Activated naive CD4-positive, alpha-beta T cell treated with Interleukin-2 at 50 U/mL for 16 hours (primary cell): ENCODE results near the gene ABCB8.
"Not testable (repeated sequence)": the region's sequence is repeated elsewhere in the genome, so short reads cannot be mapped to it uniquely, and the experiment has no call there.

Source experiments
- DNase-seq: peaks from one replicate; pipeline ENCODE4 v3.0.0-alpha.2; 2020

The ABCB8 gene

DNA sequence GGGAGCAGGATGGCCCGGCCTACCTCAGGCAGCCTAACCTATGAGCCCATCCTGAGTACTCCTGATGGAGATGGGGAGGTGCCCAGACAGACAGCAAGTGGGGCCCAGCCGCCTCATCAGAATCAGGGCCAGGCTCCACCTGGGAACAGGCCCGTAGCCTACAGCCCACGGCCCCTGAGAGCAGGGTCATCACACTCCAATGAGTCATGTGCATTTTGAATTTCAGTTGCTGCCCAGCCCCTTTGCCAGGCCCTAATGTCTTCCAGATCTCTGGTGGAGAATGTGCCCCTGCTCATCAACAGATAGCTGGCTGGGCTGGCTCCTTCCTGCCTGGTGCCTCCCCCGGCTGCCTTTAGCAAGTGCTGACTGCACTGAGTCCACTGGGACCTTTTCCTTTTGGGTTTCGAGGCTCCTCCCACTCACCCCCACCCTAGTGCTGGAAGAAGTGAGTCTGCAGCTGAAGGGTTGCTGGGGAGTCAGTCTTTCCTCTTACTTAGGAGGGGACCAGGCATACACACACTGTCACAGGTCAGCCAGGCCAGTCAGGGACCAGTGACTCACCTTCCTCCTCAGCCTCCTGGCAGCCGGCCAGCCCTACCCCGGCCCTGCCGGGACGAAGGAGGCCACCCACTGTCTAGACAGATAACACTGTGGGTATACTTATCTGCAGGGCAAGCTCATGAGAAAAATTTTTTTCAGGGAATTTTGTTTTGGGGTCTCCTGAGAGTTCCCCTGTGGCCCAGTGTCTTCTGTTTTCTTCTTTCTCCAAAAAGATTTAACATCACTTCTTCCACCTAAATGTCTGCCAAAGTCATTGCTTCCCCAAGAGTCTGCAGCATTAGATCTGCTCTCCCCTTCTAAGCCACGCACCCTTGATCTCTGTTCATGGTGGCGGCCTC is 10.9 kb downstream of the ABCB8 start:
- peak; percentile 80 for DNase-seq

DNA sequence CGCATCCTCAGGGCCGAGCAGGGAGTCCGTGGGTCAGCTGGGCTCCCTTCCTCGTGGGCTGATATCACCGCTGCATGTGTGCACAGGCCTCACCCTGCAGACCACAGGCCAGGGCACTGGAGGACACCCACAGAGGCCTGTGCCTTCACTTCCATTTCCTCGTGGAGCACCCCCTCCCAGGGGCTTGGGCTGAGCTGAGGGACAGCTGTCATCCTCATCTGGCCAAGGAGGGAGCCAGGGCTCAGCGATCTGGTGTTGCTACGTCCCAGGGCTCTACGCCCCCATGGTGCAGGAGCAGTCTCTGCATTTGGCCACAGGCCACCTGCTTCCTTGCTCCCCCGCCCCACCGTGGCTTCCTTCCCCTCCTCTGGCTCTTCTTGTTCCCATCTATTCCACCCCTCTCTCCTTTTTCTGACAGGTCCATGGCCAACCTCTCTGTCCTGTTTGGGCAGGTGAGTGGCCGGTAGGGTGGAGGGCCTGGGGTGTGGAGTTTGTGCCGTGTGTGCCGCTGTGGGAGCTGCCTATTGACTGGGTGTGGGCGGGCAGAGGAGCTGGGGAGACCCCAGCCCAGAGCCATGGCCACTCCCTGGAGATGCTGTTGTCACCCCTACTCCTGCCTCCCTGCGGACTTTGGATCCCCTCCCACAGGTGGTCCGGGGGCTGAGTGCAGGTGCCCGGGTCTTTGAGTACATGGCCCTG is 11.7 kb downstream of the ABCB8 start:
- DNase-seq = no peak

DNA sequence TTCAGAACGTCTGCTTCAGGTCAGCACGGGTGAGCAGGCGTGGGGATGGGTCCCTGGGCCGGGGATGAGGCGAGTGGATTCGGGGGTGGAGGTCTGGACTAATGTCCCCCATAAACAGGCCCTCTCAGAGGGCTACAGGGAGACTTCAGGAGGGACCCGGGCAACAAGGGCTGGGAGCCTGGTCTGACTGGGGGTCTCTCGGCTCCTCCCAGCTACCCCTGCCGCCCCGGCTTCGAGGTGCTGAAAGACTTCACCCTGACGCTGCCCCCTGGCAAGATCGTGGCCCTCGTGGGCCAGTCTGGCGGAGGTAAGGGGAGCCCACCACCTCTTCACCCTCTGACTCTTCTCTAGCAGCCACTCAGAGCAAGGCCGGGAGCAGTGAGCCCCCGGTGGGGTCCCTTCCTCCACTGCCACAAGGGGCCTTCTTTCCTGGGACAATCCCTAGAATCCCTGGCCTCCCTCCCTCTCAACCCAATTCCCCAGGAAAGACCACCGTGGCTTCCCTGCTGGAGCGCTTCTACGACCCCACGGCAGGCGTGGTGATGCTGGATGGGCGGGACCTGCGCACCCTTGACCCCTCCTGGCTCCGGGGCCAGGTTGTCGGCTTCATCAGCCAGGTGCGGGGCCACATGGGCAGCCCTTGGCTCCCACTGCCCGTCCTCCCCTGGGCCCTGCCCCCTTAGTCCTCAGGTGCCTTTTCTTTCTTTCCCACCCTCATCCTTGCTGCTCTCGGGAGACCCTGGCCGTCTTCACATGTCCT is 12.5 kb downstream of the ABCB8 start:
- DNase-seq = no peak

DNA sequence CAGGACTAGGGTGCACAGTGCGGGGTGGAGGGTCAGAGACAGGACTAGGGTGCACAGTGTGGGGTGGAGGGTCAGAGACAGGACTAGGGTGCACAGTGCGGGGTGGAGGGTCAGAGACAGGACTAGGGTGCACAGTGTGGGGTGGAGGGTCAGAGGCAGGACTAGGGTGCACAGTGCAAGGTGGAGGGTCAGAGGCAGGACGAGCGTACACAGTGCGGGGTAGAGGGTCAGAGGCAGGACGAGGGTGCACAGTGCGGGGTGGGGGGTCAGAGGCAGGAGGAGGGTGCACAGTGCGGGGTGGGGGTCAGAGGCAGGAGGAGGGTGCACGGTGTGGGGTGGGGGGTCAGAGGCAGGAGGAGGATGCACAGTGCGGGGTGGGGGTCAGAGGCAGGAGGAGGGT is 15.2 kb downstream of the ABCB8 start:
- not testable (repeated sequence) for DNase-seq

DNA sequence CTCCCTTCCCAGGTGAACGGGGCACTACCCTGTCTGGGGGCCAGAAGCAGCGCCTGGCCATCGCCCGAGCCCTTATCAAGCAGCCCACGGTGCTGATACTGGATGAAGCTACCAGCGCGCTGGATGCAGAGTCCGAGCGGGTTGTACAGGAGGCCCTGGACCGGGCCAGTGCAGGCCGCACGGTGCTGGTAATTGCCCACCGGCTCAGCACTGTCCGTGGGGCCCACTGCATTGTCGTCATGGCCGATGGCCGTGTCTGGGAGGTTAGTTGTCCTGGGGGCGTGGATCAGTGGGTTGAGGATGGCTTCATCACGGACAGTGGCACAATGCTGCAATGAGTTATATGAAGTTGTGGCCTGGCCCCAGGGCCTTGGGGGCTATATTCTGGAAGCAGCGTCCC is 15.7 kb downstream of the ABCB8 start:
- no peak for DNase-seq

DNA sequence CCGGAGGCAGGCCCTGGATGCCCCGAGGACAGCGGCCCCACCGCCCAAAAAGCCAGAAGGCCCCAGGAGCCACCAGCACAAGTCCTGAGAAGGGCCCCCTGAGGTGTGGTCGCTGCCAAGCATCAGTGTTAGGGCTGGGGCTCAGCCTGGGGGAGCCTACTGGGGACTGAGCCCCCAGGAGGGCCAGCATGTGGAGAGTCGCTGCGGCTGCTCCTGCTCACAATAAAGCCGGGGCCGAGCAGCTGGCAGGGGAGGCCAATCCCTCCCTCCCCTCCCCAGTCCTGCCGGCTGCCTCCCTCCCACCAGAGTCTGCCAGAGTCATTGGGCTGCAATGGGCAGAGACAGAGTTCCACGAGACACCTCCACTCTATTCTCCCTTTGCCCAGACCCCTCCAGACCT is 17.0 kb downstream of the ABCB8 start:
- no peak for DNase-seq

DNA sequence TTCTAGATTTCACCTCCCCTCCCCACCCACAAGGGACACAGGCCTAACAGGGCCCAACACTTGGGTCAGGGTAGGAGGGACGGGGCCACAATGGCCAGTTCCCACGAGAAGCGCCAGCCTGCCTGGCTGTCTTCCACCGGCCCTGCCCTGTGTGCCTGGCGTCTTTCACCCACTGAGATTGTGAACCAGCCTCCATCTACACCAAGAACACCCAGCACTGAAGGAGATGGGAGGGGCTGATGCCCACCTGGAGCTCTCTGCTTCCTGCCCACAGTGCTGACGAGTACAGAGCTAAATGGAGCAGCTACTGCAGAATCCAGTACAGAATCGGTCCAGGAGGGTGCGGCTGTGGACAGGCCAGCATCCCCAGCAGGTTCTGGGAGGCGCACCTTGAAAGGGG is 17.7 kb downstream of the ABCB8 start:
- no peak for DNase-seq

DNA sequence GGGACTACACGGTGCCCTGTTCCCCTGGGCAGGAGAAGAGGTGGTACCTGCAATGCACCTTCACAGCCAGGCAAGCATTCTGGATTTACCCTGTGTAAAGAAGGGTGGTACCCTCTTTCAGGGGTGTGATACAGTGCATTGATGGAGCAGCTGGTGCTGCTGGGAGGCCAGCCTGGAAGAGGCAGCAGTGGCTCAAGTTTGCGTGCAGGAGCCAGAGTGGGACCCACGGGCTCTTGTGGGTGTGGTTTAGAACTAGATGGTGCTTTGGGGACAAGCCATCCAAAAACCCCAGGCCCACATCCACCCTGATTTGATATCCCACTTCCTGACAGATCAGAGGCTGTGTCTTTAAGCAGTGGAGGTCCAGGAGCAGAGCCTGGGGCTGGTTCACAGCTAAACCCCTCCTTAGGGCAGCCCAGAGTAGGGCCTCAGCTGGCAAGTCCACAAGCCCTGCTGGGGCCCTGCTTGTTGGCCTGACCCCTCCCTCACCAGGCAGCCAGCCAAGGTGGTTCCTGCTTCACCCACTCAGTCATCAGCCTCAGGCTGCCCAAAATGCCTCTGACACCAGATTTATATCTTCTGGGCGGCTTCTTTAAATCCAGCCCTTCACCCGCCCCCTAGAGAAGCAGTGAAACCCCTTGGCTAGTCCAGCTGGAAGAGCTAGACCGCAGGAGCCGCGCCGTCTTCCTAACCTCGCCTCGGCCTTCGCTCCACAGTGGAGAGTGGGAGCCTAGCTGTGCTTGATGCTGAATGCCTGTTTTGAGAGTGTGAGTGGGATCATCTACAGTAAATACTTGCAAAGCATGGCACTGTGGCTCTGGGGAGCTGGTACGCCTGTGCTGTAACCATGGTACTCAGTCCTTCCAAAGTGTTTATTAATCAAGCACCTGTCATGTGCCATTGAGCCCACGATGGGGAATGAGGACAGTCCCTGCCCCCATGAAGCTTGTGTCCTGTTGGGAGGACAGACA is 18.6 kb downstream of the ABCB8 start:
- no peak for DNase-seq

DNA sequence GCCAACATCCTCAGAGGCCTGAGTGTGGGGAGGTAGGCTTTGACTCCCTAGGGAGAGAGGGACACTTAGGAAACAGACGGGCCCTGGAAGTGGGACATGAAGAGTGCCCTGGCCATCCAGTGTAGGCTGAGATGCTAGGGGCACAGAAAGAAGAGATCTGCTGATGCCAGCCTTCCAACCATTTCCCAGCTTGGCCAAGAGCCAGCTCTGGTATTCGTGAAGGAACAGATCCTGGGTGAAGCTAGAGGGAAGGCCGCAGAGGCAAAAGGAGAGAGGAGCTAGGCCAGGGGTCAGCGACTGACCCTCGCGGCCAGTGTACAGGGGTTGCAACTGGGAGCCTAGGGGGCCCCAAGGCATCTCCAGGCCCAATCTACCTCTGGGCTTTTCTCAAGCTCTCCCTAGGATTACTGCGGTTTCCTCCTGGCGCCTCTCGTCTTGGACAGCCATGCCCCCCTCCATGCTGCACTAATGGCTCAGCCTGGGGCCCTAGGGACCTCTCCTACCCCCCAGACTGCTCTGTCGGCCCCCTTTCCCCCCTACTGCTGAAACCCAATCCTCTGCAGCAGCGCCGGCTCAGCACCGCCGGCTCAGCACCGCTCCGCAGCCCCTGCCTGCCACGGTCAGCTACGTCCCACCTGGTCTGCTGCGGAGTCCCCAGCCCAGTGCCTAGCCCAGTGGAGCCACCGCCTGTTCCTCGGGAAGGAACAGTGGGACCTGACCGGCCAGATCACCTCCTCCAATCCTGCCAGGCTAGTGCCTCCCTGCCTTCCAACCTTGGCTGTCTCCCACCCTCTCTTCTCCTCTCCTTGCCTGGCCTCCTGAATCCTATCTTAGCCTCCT is 19.9 kb downstream of the ABCB8 start, which contains the start of gene ASIC3:
Gene ASIC3, plus strand, starts transcription at position 556 of the 840 bp plus-strand sequence. CDS start 355 bp downstream, outside the sequence.
- DNase-seq = no peak

DNA sequence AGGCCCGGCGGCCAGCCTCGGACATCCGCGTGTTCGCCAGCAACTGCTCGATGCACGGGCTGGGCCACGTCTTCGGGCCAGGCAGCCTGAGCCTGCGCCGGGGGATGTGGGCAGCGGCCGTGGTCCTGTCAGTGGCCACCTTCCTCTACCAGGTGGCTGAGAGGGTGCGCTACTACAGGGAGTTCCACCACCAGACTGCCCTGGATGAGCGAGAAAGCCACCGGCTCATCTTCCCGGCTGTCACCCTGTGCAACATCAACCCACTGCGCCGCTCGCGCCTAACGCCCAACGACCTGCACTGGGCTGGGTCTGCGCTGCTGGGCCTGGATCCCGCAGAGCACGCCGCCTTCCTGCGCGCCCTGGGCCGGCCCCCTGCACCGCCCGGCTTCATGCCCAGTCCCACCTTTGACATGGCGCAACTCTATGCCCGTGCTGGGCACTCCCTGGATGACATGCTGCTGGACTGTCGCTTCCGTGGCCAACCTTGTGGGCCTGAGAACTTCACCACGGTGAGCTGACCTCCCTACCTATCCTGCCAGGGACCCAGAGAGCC is 20.7 kb downstream of the ABCB8 start:
- DNase-seq = no peak

DNA sequence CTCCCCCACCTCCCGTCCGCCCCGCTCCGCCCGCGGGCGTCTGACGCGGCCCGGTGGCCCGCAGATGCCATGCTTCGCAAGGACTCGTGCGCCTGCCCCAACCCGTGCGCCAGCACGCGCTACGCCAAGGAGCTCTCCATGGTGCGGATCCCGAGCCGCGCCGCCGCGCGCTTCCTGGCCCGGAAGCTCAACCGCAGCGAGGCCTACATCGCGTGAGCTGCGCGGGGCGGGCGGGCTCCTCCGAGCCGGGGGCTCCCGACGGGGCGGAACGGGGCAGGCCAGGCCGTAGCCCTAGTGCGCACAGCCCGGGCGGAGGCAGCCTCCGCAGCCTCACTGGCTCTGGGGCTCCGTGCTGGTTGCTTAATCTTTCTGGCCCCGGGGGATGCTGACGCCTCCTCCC is 22.9 kb downstream of the ABCB8 start:
- DNase-seq = peak; percentile 57

DNA sequence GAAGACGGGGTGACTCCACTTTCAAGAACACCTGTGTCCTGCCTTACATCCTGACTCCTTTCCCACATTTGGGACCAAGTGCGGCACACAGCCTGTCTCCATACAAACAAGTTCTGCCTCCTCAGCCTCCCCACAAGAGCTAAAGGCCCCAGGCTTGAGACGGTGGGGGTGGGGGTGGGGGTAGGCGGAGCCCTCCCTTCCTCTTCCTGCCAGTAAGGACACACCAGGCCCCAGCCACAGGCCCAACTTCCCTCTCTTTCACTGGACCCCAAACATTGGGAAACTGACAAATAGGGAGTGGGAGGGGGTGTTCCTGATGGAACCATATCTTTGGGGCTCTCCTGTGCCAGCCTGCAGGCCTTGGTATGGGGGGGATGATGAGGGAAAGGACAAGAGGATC is 24.8 kb downstream of the ABCB8 start:
- DNase-seq = no peak

DNA sequence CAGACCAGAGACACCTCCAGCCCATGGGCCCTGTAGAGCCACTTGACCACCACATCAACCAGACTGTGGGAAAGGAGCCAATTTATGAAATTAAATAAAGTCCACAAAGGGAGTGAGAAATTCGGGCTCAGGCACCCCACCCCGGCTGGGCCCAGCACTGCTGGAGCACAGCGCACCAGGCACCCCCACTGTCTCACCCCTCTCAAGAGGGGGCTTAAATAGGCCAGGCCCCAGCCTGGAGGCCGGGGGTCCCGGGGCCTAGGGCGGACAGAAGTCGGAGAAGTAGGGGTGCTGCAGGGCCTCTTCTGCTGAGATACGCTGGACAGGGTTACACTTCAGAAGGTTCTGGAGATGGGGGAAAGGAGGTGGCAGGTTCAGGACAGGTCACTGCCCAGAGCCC is 25.5 kb downstream of the ABCB8 start:
- no peak for DNase-seq

DNA sequence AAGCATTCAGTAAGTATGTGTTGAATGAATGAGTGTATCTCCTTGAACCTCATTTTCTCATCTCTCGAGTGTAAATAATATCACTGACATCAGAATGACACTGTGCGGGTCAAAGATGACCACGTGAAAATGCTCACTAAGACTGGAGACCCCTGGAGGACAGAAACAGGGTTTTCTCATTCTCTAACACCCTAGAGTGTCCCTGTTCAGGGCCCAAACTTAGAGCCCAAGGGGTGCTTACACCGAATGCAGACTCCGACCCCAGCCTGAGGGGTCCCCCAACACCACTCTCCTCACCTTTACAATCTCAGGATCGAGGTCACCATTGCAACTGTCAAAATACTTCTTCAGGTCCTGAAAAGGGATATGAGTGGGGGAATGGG is 28.0 kb downstream of the ABCB8 start:
- DNase-seq = no peak

DNA sequence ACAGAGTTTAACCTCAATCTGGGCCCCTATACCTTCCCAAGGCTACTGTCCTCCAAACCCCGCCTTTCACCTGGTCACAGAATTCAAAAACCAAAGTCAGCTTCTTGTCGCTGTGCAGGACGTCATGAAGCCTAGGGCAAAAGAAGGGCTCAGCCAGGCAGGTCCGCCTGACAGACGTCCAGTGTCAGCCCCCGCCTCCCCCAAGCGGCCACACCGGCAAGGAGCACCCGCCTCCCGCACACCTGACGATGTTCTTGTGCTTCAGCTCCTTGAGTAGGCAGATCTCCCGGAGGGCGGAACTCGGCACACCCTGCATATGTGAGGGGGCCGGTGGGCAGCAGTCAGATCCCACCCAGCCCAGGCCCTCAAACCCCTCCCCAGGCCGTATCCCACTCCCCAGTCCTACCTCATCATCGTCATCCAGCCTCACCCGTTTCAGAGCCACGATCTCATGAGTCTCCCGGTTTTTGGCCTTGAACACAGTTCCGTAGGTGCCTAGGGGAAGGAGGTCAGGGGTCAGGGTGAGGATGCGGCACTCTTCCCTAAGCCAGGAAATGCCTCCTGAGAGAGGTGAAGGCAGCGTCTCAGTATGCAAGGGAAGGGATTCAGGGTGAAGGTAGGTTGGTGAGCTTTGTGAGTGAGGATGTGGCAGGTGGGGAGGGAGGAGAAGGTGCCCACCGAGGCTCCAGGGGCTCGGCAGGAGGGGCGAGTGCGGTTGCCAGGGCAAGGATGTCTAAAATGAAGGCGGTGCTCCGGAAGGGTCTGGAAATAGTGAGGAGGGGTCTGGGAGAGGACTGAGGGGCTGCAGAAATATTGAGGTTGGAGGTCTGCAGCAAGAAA is 28.6 kb downstream of the ABCB8 start:
- no peak for DNase-seq

DNA sequence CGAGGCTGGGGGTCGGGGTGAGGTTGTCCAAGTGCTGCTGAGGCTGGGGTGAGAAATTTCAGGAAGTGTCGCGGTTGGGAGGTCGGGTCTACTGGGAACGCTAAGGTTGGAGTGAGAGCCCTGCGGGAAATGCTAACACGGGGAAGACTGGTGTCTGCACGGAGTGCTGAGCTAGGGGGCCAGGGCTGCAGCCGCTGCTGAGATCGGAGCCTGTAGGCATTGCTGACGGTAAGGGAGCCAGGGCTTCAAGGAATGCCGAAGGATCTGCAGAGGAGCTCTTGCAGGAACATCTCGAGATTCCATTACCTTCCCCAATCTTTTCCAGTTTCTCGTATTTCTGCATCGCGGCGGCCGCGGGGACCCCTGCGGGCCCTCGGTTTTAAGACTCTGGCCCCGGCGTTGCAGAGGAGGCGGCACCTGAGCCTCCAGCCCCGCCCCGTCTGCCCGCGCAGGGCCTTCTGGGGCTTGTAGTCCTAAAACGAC is 29.3 kb downstream of the ABCB8 start, which contains the start of gene CDK5:
Gene CDK5, minus strand, starts transcription at position 392 of the 483 bp plus-strand sequence. Its CDS starts 49 bp downstream, at position 343.
- no peak for DNase-seq

DNA sequence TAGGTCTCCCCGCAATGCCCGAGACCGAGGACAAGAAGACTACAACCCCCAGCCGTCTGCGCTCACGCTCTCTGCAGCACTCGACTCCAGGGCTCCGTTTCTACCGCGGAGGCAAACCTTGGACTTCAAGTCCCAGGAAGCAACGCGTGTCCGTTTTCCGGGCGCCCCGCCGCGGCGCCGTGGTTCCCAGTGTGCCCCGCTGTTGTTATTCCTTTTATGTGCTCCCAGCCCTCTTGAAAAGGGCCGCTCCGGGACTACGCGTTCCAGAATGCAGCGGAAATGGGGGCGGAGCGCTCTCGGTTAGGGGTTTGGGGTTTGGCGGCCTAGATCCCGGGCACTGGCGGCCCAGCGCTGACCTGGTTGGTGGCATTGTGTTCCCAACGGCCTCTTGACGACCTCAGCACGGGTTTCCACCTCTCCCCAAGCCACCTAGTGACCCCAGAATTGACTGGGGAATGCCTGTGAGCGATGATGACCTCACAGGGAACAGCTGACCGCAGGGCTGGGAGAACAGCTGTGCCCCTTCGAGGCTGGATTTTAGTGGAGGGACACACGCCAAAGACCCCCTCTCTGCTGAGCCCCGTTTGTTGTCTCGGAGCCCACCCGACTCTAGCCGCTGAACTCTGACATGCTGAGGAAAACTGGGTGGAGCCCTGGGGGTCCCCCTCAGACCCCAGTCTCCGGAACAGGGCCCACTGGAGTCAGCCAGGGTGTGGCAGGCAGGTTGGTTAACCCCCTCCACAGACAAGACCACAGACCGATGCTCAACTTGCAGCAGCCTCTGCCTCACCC is 29.9 kb downstream of the ABCB8 start:
- peak; percentile 97 for DNase-seq

DNA sequence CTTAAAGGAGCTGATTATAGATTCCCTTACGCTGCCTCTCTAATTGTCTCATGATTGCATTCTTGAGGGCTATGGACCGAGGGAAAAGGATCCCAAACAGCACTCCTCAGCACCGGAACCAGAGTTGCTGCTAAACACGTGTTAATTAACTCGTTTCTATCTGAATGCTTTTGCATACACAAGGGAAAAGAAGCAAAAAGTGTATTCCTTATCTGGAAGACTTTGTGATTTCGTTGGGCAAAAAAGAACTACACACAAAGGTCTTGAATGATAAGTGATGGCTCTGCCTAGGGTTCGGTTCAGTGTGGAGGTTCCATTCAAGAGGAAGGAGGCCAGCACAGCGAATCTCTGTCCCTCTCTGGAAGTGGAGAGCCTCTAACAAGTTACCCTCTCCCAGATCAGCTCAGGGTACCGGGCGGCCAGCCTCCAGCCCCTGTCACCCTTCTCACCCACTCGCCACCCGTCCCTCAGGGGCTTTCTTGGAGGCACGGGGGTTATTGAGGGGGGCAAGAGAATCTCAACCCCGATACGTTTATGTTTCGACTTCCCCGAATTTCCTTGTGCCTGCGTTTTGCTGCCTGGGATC is 30.6 kb downstream of the ABCB8 start:
- peak; percentile 27 for DNase-seq
